Osteoblast (primary cell): Measurements from ENCODE around the gene PARD6A. TPM values are rescaled to one million over a fixed set of nuclear protein-coding genes. Genes with fewer than 3 reads are reported as not detected.

Experiments
- DNase-seq: peaks from one replicate; pipeline ENCODE4 v3.0.0; 2011; ENCODE audit warnings: low spot score, mixed read lengths; ENCODE audit not compliant: insufficient read length; ENCODE audit errors: missing footprints
- H2AFZ ChIP-seq: 2 replicates; pipeline ENCODE4 v1.6.0; 2011; ENCODE audit warnings: mild to moderate bottlenecking, low read length
- H3K27ac ChIP-seq: 2 replicates; pipeline ENCODE4 v1.5.1; 2011; ENCODE audit warnings: mild to moderate bottlenecking, low read depth, low read length, moderate library complexity
- H3K27me3 ChIP-seq: 2 replicates; pipeline ENCODE4 v1.6.0; 2012; ENCODE audit warnings: mild to moderate bottlenecking, control low read depth, inconsistent platforms, low read length, moderate library complexity; ENCODE audit not compliant: insufficient read depth
- H3K36me3 ChIP-seq: 2 replicates; pipeline ENCODE4 v1.5.1; 2011; ENCODE audit warnings: mild to moderate bottlenecking, low read length, control low read depth, moderate library complexity; ENCODE audit not compliant: insufficient read depth
- H3K4me1 ChIP-seq: 2 replicates; pipeline ENCODE4 v1.5.1; 2011; ENCODE audit warnings: mild to moderate bottlenecking, low read length, control low read depth, moderate library complexity; ENCODE audit not compliant: insufficient read depth
- H3K4me2 ChIP-seq: 2 replicates; pipeline ENCODE4 v1.6.0; 2011; ENCODE audit warnings: mild to moderate bottlenecking, low read length; ENCODE audit not compliant: insufficient read depth
- H3K4me3 ChIP-seq: fragments of 200-600 bp; sonication (generic); 3 replicates; pipeline ENCODE4 v1.5.1; 2012; ENCODE audit warnings: mild to moderate bottlenecking, low read length, inconsistent platforms; ENCODE audit not compliant: insufficient read depth
- H3K79me2 ChIP-seq: 2 replicates; pipeline ENCODE4 v1.6.0; 2012; ENCODE audit warnings: mild to moderate bottlenecking, low read length, control low read depth, inconsistent platforms; ENCODE audit not compliant: insufficient read depth
- H3K9me3 ChIP-seq: 2 replicates; pipeline ENCODE4 v1.5.1; 2011; ENCODE audit warnings: low read depth, low read length, control low read depth
- H4K20me1 ChIP-seq: 2 replicates; pipeline ENCODE4 v1.6.0; 2012; ENCODE audit warnings: mild to moderate bottlenecking, low read length, control low read depth; ENCODE audit not compliant: insufficient read depth
- total RNA-seq: library from RNA; depleted of rRNA; stranded (reverse); fragments of >200 nt; gene quantifications from 2 replicates; pipeline ENCODE4 v1.2.3, GENCODE V29; 2012
- TF ChIP-seq, protein P1 (sequence below): IDR thresholded peaks from 2 replicates; pipeline ENCODE4 v1.5.1; 2011; ENCODE audit warnings: mild to moderate bottlenecking, low read depth, low read length, moderate library complexity; ENCODE audit errors: extremely low read depth

PARD6A gene
- total RNA-seq, 1 donor: 2.9 TPM

DNA sequence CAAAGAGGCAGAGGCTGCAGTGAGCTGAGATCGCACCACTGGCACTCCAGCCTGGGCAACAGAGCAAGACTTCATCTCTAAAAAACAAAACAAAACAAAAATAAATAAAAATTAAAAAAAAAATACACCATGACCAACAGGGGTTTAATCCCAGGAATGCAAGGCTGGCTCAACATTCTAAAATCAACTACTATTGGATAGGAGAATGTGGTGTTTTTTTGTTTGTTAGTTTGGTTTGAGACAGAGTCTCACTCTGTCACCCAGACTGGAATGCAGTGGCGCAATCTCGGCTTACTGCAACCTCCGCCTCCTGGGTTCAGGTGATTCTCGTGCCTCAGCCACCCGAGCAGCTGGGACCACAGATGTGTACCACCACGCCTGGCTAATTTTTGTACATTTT is 38.5 kb downstream of the PARD6A start:
- H3K9me3 ChIP-seq: no peaks in the 10 kb centered on the region
- H3K79me2 ChIP-seq: peaks cover 42% of the 10 kb centered on the region
- no peak overlapping the region for H3K4me3 ChIP-seq
- DNase-seq: no peak
- H3K27ac ChIP-seq: no peak overlapping the region
- H3K4me2 ChIP-seq: no peak overlapping the region
- TF ChIP-seq, protein P1, sequence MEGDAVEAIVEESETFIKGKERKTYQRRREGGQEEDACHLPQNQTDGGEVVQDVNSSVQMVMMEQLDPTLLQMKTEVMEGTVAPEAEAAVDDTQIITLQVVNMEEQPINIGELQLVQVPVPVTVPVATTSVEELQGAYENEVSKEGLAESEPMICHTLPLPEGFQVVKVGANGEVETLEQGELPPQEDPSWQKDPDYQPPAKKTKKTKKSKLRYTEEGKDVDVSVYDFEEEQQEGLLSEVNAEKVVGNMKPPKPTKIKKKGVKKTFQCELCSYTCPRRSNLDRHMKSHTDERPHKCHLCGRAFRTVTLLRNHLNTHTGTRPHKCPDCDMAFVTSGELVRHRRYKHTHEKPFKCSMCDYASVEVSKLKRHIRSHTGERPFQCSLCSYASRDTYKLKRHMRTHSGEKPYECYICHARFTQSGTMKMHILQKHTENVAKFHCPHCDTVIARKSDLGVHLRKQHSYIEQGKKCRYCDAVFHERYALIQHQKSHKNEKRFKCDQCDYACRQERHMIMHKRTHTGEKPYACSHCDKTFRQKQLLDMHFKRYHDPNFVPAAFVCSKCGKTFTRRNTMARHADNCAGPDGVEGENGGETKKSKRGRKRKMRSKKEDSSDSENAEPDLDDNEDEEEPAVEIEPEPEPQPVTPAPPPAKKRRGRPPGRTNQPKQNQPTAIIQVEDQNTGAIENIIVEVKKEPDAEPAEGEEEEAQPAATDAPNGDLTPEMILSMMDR: no peak
- H3K27me3 ChIP-seq: no peaks in the 10 kb centered on the region
- no peaks in the 10 kb centered on the region for H3K36me3 ChIP-seq
- no peaks in the 10 kb centered on the region for H3K4me1 ChIP-seq
- no peak overlapping the region for H2AFZ ChIP-seq
- peaks cover 11% of the 10 kb centered on the region for H4K20me1 ChIP-seq

DNA sequence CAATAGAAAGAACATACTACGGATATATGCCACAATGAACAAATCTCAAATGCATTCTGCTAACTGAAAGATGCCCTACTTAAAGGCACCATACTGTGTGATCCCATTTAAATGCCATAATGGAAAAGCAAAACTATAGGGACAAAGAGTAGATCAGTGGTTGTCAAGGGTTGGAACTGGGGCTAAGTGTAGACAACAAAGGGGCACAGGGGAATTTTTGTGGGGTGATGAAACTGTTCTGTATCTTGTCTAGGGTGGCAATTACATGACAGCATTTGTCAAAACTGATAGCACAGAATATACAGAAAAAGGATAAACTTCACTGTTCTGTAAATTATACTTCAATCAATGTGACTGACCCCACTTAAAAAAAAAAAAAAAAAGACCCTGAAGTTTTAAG is 40.7 kb downstream of the PARD6A start:
- TF ChIP-seq, protein P1: no peak

DNA sequence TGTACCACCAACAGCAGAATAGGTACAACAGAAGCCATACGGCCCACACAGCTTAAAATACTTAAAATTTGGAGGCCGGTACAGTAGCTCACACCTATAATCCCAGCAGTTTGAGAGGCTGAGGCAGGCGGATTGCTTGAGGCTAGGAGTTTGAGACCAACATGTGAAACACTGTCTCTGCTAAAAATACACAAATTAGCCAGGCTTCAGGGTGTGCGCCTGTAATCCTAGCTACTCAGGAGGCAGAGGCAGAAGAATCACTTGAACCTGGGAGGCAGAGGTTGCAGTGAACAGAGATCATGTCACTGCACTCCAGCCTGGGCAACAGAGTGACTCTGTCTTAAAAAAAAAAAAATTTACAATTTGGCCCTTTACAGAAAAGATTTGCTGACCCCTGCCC is 41.4 kb downstream of the PARD6A start:
- Histone ChIP-seq H3K27me3 (no peaks in the 10 kb centered on the region), H3K36me3 (no peaks in the 10 kb centered on the region), H3K4me3 (no peak overlapping the region), H3K79me2 (peaks cover 54% of the 10 kb centered on the region), H4K20me1 (peaks cover 14% of the 10 kb centered on the region), H3K9me3 (no peaks in the 10 kb centered on the region), H3K27ac (no peak overlapping the region), H3K4me1 (no peaks in the 10 kb centered on the region), H3K4me2 (no peak overlapping the region), H2AFZ (no peak overlapping the region)
- TF ChIP-seq, protein P1: no peak
- no peak for DNase-seq

More for the DNA sequence above, 40.7 kb downstream of the PARD6A start:
- no peaks in the 10 kb centered on the region for H3K4me1 ChIP-seq
- no peak for DNase-seq
- peaks cover 54% of the 10 kb centered on the region for H3K79me2 ChIP-seq
- no peaks in the 10 kb centered on the region for H3K9me3 ChIP-seq
- peaks cover 18% of the 10 kb centered on the region for H4K20me1 ChIP-seq
- no peak overlapping the region for H3K4me3 ChIP-seq
- H3K27me3 ChIP-seq: no peaks in the 10 kb centered on the region
- no peak overlapping the region for H3K4me2 ChIP-seq
- no peaks in the 10 kb centered on the region for H3K36me3 ChIP-seq
- H2AFZ ChIP-seq: no peak overlapping the region
- H3K27ac ChIP-seq: no peak overlapping the region

DNA sequence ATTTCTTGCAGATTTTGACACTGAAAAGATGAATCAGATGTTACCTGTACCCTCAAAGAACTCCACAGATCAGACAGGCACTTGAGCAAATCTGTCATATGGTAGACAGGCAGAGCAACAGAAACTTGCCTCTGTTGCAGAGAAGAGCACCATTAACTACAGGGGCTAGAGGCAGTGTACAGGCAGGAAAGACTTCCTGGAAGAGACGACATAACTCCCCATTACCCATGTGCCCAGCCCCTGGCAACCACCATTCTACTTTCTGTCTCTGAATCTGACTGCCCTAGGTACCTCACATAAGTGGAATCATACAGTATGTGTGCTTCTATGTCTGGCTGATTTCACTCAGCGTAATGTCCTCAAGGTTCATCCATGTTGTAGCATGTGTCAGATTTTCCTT is 42.9 kb downstream of the PARD6A start:
- Histone ChIP-seq H3K4me1 (peaks cover 5% of the 10 kb centered on the region), H3K27me3 (no peaks in the 10 kb centered on the region), H4K20me1 (peaks cover 25% of the 10 kb centered on the region), H3K4me3 (no peak overlapping the region), H3K27ac (no peak overlapping the region), H3K9me3 (no peaks in the 10 kb centered on the region), H2AFZ (no peak overlapping the region), H3K79me2 (peaks cover 64% of the 10 kb centered on the region), H3K36me3 (no peaks in the 10 kb centered on the region), H3K4me2 (no peak overlapping the region)
- no peak for DNase-seq
- TF ChIP-seq, protein P1: no peak
